Measurements from ENCODE around the gene AQP6. TPM values are rescaled to one million over a fixed set of nuclear protein-coding genes. Genes with fewer than 3 reads are reported as not detected.

AQP6 gene
- total and polyA plus RNA-seq, 10 of the 15 experiments (the other 5 are each of a cell fraction or from before 2014, with no cell fraction given), result not detected

GRCh38 chr12:49929581-49929980, 43.2 kb upstream of the AQP6 start (continued):
- TF ChIP-seq IRF3 (IDR thresholded peaks at IDR 0.05) (no peak), RELB (IDR thresholded peaks at IDR 0.05; ENCODE audit: low read depth) (no peak), CUX1 (IDR thresholded peaks at IDR 0.05; ENCODE audit: insufficient replicate concordance, low read depth, low read length) (no peak)
